ENCODE measurements around the gene MED26.

Gene MED26

DNA sequence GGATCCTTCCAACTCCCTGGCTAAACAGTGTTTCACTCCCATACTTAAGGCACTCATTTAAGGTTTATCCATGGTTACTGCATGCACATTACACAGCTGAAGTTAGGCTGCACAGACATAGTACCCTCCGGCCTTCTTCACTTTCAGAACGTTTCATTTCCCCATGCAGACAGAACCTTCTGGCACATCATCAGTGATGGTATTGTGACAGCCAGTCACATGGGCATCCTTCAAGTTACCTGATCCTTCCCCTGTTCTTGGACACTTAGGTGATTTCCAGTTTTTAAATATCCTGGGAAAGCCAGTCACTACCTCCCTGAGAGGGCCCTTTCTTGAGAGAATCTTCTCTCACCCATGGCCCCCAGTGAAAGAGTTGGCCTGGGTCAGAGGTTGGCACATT, 22.8 kb upstream of the MED26 start:
- DNase-seq, result no peak

DNA sequence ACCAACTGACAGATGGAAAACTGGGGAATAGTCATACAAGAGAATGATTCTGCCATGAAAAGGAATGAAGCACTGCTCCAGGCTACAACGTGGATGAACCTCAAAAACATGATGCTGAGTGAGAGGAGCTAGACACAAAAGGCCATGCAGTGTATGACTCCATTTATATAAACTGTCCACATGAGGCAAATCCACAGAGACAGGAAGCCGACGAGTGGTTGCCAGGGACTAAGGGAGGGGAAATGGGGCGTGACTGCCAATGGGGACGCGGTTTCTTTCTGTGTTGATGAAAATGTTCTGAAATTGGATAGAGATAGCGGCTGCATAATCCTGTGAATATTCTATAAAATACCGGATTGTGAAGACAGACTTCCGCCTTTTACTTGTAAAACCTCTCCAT, 21.7 kb upstream of the MED26 start:
- DNase-seq, result peak; percentile 43

DNA sequence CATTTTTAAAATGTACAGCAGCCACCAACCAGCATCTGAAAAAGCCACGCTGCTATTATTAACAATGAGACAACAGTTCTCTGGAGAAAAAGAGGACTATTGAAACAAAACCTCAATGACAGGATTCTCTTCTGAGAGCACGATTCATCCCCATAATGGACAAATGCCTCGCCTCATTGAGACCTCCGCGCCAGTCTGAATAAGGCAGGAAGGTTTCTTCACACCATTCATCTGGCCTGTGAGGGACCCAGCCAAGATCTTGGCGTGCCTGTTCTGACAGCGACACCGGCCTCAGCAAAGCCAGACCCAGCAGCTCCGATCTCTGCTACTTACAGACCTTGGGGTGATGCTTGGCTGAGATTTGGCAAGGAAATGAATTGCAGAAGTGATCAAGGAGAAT, 17.1 kb upstream of the MED26 start:
- DNase-seq, result no peak

DNA sequence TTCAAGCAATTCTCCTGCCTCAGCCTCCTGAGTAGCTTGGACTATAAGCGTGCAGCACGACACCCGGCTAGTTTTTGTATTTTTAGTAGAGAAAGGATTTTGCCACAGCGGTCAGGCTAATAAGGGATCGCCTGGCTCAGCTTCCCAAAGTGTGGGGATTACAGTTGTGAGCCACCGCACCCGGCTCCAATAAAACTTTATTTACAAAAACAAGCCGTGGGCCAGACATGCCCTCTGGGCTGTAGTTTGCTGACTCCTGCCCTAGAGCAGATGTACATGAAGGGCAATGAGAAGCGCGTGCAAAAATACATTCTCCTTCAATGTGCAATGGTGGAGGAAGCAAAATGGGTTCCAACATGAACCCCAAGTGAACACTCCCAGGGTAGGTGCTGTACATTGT, 13.7 kb upstream of the MED26 start:
- no peak for DNase-seq

DNA sequence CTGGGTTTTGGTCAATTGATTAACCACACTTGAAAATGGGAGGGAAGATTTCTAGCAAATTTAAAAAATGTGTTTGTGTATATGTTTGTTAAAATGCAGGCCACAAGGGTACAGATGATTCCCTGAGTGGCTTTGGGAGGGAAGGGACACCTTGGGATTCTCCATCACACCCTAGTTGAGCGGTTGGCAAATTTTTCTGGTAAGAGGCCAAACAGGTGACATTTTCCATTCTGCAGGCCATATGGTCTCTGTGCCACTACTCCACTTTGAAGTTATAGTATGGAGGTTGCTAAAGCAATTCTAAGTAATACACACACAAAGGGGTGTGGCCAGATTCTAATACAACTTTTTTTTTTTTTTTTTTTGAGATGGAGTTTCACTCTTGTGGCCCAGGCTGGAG, 12.9 kb upstream of the MED26 start:
- no peak for DNase-seq

DNA sequence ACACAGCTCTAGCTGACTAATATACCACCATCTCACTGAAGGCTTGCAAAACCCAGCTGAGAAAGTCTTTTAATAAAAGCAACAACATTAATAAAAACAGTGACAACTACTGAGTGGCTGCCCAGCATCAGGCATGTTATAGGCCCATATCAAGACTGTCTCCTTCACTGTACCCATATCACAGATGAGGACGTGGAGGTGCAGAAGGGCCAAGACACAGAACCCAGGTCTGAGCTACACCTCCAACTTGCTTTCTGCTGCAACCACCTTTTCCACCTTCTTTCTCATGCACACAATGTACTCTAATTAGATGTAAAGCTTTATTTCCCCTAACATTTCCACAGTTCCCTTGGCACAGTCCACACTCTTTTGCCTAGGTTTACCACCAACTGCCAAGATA, 10.7 kb upstream of the MED26 start:
- no peak for DNase-seq

DNA sequence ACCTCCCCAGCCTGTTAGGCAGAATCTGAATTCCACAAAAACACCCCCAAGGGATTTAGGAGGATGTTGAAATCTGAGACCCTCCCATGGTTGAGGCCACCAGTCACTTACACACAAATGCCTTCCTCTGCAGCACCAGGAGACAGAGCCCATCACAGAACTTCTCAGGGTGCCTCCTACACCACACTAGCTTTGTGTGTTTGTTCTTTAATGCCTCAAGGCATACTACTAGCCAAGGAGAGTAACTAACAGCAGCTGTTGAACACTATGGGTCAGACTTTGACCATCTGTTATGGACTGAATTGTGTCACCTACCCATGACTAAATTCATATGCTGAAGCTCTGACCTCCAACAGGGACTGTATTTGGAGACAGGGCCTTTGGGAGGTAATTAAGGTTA, 9.5 kb upstream of the MED26 start:
- no peak for DNase-seq

DNA sequence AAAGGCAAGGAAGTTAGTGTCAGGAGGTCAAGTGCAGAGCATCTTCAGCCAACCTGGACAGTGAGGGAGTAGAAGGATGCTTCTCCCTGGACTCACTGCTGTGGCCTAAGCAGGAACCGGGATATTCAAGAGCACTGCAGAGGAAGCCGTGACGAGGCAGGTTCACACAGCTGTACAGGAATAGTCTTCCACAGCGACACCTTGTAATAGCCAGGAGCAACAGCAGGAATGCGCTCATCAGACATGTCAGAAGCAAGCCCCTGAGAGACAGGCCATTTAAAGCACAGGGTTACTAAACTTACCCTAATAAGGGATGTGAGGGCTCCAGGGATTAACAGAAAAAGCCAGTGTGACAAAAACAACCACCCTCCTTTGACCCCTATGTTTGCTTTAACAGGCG, 3.5 kb upstream of the MED26 start:
- DNase-seq, result no peak

DNA sequence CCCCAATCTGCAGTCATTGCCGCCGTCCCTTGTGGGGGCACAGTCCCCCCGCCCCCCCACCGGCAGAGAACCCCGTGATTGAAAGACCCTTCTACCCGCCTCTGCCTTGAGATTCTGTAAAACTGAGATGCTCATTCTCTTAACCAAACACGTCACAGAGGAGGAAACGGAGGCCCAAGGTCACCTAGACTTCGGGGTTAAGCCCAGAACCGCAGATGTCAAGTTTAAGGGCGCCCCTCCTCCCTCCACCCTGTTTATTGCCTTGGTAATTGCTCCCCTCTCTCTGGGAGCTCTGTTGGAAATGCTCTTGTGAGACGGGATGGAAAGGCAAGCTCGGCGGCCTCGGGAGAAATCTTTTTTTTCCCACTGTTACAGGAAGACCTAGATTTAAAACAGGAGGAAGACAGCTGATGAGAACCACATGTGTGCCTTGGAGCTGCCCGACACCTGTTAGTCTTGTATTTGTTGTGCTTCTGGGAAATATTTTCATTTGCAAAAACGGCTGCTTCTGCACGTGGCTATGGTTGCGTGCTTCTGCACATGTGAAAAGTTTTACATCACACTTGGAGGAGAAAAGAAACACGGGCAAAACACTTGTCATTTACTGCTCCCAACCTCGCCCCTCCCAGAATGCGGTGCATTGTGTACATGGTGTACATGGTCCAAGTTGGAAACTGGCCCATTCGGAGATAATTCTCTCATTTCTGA, 1.1 kb upstream of the MED26 start:
- DNase-seq, result no peak

DNA sequence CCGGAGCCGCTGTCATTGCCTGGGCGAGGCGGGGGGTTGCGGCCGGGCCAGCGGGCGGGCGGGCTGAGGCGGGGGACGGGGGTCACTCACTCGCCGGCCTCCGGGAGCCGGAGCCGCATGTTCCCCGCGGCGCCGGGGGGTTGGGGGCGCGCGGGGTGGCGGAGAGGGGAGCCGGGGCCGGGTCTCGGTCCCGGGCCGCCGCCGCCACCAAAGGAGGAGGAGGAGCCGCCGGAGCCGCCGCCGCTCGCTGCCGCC, 149 bp downstream of the MED26 start:
- DNase-seq, result no peak

DNA sequence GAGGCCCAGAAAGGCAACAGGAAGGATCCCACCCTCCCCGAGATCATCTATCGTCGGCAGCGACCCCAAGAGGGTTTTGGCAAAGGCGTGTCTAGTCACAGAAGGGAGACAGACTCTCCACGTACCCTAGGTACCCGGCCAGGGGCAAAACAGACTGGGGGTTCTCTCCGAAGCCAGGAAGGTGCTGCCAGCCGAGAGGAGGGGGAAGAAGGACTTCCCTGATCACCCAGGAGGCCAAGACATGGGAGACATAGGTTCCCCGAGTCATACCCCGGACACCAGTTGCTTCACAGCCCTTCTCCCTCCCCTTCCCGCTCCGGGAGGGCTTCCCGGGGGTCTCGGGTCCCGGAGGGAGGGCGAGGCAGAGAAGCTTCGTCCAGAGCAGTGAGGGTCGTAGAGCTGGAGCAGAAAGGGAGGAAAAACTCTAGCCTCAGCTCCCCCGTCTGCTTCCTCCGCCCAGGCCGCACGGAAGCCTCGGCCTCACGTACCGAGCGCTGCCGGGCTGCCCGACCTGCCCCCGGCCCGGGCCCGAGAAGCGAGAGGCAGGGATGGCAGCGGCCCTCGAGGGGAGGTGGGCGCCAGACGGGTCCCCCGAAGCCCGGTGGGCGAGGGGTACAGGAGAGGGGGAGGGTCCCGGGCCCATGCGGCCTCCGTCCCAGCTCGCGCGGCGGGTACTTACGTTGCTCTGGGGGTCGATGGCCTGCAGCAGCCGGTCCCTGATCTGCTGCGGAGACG, 644 bp downstream of the MED26 start:
- no peak for DNase-seq

DNA sequence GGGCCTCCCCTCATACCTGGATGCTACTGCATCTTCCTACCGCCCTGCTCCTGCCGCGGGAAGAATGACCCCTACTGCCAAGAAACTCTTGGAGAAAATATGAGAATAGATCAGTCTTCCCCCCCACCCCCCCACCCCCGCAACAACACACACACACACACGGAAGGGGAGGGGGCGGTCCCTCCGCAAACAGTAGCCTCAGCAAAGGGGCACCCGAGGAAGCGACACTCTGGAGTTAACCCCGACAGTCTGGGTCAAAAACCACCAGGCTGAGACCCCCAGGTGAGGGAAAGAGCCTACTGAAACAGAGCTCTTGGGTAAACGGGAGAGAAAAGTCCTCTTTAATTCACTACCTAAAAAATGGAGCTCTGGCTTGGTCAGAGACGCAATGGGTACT, 1.2 kb downstream of the MED26 start:
- DNase-seq, result no peak

DNA sequence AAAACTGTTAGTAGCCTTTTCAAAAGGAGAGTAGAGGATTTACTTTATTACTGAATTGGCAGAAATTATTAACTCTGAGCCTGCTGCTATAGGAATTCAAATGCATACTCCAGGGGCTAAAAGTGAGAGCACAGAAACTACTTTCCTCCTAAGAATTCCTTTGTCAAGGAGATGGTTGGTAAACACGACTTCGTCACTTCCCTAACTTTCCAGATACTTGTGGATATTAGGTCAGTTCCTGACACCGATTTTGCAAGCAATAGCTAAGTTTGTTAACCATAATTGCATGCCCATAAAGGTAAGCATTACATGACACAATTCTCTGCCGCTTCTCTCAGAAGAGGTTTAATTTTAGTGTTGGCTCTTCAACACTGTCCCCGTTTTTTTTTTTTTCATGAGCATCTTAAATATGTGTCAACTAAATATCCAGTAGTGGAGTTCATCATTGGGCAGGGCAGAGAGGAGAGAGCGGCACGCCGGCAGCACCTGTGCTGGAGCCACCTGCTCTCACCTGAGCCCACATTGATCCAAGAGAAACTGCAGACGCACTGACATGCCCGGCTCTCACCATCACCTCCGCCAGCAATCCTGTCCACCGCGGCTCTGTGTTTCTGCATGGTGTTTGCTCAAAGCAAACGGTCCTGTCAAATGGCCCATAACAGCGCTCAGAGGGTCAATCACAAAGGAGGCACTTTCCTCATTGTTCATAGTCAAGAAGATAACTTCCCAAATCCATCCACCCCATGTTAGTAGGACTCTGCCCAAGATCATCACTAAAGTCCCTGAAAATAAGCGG, 2.6 kb downstream of the MED26 start:
- DNase-seq, result no peak

DNA sequence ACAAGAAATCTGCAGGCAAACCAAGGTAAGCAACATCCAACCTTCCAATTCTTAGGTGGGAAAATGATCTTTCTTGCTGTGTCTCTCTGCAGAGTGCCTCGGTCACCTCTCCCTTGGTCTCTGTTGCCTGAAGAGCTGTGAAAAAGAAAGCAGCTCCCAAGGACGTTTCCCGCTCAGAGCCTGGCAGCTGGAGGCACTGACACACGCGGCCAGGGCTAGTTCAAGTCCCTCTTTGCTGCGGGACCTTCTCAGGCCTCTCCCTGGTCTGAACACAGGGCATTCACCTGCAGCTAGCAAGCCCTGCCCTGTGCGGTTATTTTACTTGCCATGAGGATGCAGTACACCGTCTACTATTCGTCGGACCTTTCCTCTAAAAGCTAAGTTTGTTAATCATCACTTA, 3.8 kb downstream of the MED26 start:
- DNase-seq, result no peak

DNA sequence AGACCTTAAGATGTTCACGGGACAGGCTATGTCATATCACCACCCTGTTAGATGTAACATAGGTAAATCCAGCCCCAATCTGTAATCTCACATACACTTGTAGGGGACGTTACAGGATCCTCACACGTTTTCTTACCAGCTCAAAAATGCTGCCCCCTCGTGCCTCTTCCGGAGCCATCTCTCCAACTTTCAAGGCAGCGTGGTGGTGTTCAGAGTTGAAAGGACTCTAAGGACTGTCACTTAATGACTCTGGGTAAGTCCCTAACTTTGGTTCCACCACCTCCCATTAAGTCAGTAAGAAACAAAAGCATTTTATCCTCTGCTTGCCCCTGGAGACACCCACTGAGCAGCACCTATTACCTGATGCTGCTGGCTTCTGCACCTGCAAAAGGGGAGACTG, 4.4 kb downstream of the MED26 start:
- no peak for DNase-seq

DNA sequence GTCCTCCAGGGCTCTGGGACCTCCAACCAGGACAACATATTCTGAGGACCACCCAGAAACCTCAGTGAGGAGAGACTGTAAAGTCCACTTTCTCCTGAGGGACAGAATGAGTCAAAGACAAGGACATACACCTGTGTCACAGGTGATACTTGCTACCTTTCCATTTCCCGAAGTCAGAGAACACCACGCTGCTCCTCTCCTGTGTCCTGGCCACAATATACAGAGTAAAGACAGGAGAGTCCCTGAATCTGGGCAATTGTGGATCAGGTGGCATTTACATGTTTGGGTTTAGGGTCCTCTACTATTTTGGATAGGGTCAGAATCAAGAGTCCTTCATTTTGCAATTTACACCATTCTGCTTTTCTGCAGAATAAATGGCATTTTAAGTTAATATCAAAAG, 4.9 kb downstream of the MED26 start:
- DNase-seq, result no peak

DNA sequence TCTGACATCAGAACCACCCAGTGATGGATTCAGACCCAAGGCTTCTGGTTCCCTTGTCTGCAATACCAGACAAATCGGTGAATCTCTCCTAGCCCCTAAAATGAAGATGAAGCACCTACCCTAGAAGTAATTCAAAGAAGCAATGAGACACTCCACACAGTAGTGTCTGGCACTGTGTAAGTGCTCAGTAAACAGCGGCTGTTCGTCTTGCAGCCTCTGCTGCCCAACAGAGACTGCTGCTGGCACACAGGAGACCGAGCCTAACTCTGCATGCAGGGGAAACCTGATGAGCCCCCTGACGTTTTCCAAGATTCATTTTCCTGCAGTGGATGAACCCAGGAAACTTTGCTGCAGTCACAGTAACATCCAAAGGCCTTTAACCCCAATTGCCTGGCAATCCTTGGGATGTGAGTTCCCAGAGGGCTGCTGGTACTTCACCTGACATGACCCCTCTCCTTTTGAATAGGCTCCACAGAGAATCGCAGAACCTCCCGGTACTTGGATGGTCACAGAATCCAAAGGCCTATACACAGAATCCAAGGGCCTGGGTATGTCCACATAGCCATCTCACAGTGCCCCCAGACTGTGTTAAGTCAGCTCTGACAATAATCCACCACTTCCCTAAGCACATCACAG, 6.7 kb downstream of the MED26 start:
- DNase-seq, result no peak

DNA sequence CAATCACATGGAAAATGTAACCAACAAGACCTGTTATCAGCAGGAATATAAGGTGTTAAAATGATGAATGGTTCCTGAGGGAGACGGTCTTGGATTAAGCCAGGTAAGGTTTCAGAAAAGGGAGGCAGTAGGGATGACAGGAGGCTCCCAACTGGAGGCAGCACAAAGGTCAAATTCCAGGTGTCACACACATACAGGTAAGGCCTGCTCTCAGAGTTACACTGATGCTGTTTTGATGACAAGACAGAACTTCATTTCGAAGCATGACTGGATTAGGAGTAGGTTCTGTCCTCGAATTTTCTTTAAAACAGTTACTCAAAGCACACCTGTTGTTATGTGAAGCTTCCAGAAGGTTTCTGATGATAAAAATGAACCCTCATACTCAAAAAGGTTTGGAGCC, 7.4 kb downstream of the MED26 start:
- no peak for DNase-seq

DNA sequence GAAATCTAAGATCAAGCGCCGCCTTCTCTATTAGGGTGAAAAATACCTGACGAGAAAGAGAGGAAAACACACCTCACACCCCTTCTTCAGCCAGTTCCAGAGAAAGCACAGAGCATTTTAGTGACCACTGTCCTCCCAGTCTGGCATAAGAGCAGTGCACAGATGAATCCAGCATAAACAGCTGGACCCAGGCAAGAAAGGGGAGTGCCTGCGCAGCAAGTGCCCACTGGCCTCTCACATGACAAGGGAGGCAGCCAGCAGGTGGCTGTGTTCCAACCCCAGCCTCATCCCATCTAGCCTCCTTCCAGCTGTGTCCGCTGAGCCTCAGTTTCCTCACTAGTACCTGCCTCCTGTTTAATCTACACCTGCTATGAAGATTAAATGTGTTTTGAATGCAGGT, 8.0 kb downstream of the MED26 start:
- DNase-seq, result no peak

DNA sequence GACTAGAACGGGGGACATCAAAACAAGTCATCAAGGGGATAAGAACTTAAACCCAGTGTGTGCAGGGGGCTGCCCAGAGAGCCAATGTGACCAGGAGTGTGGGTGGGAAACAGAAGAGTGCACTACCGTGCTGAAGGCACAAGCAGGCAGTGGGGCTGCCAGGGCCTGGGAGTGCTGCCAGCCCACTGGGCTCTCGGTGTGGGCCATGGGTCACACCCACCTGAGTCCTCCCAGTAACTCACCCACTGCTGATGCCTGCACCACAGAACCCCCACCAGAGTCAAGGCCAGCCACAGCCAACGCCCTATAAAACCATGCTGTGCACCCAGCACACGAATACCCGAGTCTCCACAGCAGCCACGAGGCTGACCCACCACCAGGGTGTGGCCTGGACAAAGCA, 8.5 kb downstream of the MED26 start:
- no peak for DNase-seq

DNA sequence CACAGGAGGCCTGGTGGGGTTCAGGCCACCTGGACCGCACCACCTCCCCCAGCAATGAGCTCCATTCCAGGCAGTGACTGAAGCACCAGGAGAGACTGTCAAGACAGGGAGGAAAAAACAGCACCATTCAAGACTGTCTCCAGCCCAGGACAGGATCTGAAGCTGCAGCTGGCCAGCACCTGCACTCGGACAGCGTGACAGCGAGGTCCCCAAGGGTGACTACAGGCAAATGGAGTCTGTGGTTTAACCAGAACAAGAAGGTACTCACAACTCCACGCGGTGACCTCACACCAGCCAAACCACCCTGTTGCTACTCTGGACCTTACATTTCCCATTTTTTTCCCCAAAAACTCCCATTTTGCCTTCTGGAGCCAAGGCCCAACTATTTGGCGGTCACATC, 9.8 kb downstream of the MED26 start:
- DNase-seq, result no peak

DNA sequence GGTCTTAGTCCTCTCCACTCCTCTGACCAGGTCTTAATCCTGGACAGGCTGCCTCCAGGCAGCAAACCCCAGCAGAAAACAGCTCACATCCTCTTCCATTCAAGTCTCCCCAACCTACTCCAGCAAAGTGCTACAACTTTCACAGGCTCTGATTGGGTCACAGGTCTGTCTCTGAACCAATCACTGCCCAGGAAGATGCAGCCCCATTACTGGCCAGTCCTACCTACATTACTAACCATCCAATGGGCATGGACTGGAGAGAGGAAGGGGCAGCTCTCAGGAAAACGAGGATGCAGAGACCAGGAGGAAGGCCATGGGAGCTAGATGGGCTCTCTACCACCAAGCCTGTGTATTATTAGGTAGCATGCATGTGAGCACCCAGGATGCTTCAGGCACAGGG, 12.2 kb downstream of the MED26 start:
- DNase-seq, result no peak

DNA sequence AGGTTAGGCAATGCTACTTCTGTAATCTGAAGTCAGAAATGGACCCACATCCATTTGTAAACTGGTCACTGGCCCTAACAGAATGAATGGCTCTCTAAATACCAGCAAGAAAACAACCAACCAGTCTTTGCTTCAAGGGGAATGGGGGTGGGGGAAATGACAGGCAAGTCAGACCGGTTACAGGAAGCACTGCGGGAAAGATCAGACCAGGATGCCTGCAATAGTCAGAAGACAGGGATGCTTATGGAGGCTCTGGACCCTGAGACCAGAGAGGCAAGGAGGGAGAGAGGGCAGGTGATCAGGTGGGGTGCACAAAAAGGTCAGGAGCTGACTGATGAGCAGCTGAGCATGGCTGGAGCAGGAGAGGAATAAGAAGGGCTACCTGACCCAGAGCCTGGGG, 13.1 kb downstream of the MED26 start:
- no peak for DNase-seq

DNA sequence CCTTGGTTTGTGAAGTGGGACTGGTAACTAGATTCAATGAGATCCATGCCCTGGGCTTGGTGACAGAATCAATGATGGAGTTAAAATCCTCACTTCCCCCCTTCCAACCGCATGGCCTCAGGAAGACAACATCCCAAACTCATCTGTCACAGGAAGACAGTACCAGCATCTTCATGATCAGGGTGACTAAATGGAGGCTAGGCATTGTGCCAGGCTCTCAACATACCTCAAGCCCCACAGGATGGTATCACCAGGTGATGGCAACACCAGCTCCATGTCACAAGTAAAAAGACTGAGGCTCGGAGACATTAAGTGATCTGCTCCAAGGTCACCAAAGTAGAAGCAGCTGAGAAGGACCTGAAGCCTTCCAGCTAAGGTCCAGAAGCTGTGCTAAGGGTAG, 14.2 kb downstream of the MED26 start:
- no peak for DNase-seq

Data from DMS79 (cell line).